ENCODE results near the gene METRNL.
A peak's percentile ranks its signal among the peaks of the same experiment; 100 is the strongest.
"Not testable (repeated sequence)": the region's sequence is repeated elsewhere in the genome, so short reads cannot be mapped to it uniquely, and the experiment has no call there.

The METRNL gene, protein sequence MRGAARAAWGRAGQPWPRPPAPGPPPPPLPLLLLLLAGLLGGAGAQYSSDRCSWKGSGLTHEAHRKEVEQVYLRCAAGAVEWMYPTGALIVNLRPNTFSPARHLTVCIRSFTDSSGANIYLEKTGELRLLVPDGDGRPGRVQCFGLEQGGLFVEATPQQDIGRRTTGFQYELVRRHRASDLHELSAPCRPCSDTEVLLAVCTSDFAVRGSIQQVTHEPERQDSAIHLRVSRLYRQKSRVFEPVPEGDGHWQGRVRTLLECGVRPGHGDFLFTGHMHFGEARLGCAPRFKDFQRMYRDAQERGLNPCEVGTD

DNA sequence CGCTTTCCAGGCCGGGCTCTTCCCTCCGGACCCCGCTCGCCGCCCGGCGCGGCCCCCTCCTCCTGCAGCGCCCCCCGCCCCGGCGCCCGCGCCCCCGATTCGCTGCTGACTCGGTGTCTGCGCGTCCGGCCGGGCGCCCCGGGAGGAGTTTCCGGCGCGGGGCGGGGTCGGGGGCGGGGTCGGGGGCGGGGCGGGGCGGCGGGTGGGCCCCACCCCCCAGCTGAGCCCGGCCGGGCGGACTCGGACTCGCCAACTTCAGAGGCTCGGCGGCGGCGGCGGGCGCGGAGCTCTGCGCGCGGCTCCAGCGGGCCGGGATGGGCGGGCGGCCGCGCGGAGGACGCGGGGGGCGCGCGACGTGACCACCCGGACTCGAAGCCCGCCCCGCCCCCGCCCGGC, at the start of gene METRNL:
TSS of gene METRNL (plus strand) at position 258 of the 396 bp plus-strand sequence. CDS start 207 bp downstream, outside the sequence.
- no peak for DNase-seq

DNA sequence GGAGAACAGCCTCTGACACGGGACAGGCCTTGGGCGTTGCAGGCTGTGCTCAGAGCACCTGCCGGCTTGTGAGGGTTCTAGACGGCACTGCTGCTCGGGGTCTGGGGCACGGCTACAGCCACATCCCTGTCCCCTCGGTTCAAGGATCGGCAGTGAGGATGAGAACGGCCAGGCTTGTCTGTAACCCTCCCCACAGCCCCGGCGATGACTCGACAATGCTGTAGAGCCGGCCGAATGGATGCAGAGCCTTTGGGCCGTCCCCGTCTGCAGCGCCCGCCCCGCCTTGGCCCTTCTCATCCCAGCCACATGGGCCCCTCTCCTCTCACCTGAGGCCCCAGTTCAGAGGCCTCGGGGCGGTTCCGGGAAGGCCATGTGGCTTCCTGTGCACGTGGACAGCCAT, 49.0 kb upstream of the METRNL start:
- no peak for DNase-seq

DNA sequence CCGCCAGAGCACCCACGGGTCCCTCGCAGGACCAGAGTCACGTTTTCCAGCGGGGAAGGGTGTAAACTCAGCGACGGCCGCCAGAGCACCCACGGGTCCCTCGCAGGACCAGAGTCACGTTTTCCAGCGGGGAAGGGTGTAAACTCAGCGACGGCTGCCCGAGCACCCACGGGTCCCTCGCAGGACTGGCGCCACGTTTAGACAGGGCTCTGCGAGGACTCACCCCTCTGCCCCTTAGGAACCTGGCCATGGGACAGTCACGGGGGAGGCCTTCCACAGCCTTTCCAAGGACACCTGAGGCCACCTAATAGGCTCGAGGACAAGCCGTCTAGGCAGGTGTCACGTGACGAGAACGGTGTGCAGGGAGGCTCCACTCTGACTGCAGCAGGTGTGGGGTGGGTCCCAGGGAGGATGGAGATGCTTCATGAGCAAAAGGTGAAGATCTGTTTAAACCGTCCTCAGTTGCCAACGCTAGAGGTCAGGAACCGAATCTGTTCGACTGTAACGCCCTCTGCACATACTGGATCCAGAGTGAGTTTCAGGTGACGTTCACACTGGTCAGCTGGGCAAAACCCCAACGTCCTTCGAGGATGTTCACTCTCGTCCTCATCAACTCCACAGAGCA, 48.0 kb upstream of the METRNL start:
- DNase-seq = no peak

DNA sequence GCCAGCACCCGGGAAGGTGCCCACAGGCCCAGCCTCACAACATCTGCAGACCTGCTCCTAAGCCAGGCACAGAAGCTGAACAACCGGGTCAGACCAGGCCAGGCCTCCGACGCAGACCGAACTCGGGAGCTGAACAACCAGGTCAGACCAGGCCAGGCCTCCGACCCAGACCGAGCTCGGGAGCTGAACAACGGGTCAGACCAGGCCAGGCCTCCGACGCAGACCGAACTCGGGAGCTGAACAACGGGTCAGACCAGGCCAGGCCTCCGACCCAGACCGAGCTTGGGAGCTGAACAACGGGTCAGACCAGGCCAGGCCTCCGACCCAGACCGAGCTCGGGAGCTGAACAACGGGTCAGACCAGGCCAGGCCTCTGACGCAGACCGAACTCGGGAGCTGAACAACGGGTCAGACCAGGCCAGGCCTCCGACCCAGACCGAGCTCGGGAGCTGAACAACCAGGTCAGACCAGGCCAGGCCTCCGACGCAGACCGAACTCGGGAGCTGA, 47.4 kb upstream of the METRNL start:
- DNase-seq = not testable (repeated sequence)

DNA sequence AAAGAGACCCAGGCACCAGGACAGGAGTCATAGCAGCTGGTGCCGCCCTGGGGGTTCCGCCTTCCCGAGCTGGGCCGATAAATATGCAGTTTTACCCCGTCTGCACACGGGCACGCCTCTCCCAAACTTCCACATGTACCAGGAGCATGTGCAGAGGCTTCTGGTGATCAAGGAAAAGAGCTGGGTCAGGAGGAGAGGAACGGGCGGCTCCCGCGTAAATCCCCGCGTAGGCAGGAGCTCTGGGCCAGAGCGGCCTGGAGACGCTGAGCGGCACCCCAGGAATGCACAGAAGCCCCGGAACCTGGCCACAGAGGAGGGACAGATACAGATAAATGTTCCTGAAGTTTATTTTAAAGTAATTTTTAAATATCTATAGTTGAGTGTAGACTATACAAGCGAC, 46.6 kb upstream of the METRNL start:
- DNase-seq = no peak

DNA sequence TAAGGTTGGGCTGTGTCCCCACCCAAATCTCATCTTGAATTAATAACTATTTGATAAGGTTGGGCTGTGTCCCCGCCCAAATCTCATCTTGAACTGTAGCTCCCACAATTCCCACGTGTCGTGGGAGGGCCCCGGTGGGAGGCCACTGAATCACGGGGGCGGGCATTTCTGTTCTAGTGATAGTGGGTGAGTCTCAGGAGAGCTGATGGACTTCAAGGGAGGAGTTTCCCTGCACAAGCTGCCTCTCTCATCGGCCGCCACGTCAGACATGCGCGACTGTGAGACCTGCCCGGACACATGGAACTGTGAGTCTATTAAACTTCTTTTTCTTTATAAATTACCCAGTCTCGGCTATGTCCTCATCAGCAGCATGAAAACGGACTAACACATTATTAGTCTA, 44.9 kb upstream of the METRNL start:
- DNase-seq = no peak

DNA sequence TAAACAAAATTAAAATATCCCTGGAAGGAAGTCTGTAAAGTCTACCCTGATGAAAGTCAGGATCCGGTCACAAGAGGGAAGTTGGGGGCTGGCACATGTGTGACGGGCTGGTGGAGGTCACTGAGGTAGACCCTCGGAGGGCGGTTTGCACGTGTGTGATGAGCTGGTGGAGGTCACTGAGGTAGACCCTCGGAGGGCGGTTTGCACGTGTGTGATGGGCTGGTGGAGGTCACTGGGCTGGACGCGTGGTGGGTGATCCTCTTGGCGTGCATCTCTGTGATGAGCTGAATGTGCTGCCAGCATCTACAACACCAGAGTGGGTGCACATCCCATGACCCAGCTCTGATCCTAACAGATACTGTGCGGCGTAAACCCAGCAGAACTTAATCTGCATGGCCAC, 43.7 kb upstream of the METRNL start:
- DNase-seq = no peak

DNA sequence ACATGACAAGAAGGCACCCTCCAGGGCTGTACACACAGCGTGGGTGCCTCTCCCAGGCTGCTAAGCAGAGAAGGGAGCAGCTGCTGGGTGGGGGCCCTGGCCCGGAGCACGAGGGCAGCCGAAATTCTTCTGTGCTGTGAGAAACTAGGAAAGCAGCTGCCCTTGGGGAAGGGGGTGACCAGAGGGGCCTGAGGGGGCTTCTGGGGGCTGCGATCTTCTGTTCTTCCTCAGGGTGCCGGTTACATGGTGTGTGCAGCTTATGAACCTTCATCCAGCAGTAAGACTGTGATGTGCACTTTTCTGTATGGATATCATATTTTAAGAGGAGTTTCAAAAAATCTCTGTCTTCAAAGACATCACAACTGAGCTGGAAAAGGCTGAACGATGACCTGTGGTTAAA, 43.2 kb upstream of the METRNL start:
- no peak for DNase-seq

DNA sequence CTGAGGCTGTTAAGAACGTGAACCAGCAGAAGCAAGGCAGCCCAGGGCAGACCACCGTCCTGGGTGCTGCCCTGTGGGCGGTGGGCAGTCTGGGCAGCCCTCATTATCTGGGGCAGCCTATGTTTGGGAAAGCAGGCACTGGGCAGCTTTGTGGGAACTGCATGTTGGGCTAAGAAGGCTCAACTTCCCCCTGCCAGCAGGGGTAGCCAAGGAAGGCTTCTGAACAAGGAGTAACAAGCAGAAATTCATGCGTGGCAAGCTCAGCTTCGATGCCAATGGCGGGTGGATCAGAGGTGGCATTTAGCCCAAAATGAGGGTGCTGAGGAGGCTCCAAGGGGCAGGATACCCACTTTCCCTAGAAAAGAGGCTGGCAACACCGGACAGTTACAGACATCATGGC, 42.7 kb upstream of the METRNL start:
- DNase-seq = no peak

DNA sequence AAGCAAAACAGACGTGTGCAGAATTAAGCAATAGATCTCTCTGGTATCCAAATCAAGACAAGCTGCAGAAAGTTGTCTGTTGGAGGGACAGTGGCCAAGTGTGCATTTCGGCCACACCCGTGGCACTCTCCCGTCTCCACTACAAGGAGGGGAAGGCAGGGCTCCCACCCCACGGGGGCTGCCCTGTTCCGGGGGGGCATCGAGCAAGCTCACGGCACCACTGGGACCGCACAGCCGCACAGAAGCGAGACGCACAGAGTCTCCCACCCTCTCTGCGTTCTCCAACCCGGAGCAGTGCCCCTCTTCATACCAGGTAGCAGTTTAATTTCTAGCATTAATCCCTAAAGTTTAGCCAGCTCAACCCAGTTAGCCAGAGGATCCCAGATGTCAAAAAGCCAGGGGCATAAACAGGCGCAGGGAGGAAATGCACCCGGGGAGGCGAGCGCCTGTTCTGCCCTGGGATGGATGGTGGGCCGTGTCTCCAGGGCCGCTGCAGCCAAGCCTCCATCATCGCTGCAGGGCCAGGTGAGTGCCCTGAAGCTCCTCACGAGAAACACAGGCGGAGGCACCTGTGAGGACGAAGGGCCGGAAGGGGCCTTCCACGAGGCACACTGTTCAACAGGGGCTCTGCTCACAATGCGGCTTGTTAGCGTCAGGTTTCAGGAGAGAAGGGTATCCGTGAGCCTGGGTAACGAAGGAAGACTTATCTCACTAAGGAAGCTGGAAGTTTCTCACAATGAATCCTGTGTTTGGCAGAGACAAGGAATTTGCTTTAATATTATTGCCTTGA, 42.1 kb upstream of the METRNL start:
- DNase-seq = no peak

DNA sequence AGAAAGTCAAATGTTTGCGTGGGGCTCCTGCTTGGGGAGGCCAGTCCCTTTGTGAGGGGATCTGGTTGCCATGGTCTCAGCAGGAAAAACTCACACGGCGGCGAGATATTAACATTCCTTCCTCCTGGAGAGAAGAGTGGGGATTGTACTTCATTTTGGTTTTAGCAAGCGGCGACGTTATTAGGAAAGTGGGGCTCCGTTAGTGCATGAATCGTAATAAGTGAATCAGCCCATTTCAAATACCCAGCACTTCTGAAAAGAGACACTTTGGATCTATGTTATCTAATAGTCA, 41.6 kb upstream of the METRNL start:
- DNase-seq = no peak

DNA sequence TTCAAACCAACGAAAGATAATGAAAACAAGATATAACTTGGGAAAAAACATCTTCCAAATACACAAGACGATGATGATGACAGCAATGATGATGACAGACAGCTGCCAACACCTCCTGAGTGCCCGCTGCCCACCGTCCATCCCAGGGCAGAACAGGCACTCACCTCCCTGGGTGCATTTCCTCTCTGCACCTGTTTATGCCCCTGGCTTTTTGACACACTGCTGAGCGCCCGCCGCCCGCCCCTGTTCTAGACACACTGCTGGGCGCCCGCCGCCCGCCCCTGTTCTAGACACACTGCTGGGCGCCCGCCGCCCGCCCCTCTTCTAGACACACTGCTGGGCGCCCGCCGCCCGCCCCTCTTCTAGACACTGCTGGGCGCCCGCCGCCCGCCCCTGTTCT, 40.4 kb upstream of the METRNL start:
- DNase-seq = not testable (repeated sequence)

DNA sequence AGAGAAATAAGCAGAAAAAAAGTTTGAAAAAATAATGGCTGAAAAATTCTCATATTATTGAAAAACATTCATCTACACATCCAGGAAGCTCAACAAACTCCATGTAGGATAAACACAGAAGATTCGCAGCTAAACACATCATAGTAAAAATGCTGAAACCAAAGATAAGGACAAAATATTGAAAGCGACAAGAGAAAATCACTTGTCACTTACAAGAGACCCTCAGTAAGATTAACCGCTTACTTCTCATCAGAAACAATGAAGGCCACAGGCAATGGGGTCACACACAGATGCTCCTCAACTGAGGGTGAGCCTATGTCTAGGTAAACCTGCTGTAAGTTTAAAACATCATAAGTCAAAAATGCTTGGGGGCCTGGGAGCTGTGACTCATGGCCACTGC, 38.1 kb upstream of the METRNL start:
- no peak for DNase-seq

DNA sequence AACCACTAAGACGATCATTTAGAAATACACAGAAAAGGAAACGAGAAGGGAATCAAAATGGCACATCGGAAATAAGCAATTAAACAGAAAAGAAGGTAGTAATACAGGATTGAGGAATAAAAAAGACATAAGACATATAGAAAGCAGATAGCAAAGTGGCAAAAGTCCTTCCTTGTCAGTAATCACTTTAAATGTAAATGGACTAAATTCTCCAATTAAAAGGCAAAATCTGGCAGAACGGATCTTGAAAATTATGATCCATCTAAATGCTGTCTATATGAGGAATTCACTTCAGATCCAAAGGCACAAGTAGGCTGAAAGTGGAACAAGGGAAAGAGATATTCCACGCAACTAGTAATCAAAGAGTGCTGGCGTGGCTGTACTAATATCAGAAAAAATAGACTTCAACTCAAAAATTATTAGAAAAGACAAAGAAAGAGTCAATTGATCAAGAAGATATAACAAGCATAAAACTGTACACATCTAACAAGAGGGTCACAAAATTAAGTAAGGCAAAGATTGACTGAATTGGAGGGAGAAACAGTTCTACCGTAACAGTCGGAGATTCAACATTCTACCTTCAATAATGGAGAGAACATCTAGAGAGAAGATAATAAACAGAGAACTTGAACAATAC, 36.8 kb upstream of the METRNL start:
- no peak for DNase-seq

DNA sequence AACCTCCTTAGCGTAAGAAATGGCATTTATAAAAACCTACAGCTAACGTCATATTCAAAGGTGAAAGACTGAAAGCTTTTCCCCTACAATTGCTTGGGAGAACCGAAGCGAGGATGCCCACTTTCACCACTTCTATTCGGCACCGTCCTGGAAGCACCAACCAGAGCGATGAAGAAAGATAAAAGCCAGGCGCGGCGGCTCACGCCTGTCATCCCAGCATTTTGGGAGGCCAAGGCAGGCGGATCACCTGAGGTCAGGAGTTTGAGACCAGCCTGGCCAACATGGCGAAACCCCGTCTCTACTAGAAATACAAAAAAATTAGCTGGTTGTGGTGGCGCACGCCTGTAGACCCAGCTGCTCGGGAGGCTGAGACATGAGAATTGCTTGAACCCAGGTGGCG, 34.9 kb upstream of the METRNL start:
- DNase-seq = not testable (repeated sequence)

DNA sequence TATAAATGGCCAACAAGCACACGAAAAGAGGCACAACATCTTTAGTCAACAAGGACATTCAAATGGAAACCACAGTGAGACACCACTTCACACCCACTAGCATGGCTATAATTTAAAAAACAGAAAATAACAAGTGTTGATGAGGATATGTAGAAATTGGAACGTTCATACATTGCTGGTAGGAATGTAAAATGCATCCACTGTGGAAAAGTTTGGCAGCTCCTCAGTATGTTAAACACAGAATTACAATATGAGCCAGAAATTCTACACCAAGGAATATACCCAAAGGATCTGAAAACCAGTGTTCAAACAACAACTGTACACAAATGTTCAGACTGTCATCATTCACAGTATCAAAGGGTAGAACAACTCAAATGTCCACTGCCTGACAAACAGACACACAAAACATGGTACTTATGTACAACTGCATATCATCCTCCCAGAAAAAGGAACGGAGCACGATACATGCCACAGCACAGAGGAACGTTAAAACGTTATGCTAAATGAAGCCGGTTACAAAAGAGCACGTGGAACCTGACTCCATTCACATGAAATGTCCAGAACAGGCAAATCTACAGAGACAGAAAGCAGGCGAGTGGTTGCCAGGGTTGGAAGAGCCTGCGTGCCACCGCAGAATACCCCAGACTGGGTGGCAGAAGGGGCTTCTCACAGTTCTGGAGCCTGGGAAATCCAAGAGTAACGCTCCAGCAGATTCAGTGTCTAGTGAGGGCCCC, 32.8 kb upstream of the METRNL start:
- DNase-seq = no peak

DNA sequence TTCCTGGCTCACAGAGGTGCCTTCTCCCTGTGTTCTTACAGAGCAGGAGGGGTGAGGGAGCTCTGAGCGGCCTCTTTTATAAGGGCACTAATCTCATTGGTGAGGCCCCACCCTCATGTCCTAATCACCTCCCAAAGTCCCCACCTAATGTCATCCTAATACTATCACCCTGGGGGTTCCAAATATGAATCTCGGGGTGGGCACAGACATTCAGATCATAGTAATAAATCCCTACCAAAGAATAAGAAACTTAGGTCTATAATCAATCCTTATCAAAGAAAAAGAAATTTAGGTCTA, 32.3 kb upstream of the METRNL start:
- no peak for DNase-seq

DNA sequence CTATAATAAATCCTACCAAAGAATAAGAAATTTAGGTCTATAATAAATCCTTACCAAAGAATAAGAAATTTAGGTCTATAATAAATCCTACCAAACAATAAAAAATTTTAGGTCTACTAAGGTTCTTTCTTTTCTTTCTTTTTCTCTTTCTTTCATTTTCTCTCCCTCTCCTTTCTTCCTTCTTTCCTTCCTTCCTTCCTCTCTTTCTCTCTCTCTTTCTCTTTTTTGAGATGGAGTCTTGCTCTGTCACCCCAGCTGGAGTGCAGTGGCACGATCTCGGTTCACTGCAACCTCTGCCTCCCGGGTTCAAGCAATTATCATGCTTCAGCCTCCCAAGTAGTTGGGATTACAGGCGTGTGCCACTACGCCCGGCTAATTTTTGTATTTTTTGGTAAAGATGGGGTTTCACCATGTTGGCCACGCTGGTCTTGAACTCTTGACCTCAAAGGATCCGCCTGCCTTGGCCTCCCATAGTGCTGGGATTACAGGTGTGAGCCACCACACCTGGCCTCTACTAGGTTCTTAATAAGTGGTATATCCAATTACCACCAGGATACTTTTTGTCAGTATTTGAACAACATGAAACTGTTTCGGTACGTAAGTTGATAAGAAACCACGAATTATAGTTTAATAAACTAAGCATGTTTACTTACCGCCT, 31.5 kb upstream of the METRNL start:
- DNase-seq = not testable (repeated sequence)

DNA sequence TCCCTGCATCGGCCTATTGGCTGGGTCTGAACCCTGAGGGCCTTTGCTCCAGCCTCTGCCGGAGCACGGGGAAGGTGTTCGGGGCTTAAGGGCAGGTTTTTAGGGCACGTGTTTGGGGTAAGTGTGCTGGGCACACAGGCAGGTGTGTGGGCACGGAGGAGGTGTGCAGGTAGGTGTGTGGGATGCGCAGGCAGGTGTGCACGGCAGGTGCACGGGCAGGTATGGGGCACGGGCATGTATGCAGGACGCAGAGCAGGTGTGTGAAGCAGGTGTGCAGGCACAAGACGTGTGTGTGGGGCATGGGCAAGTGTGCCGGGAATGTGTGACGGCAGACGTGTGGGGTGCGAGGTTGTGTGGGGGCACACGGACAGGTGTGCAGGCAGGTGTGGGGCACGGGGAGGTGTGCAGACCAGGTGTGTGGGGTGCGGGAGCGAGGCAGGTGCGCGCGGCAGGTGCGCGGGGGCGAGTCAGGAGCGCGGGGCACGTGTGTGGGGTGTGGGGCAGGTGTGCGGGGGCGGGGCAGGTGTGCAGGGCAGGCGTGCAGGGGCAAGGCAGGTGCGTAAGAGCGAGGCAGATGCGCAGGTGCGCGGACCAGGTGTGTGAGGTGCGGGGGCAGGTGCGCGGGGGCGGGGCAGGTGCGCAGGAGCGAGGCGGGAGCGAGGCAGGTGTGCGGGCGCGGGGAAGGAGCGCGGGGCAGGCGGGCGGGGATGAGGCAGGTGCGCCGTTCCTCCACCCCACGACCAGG, 28.6 kb upstream of the METRNL start:
- DNase-seq = no peak

DNA sequence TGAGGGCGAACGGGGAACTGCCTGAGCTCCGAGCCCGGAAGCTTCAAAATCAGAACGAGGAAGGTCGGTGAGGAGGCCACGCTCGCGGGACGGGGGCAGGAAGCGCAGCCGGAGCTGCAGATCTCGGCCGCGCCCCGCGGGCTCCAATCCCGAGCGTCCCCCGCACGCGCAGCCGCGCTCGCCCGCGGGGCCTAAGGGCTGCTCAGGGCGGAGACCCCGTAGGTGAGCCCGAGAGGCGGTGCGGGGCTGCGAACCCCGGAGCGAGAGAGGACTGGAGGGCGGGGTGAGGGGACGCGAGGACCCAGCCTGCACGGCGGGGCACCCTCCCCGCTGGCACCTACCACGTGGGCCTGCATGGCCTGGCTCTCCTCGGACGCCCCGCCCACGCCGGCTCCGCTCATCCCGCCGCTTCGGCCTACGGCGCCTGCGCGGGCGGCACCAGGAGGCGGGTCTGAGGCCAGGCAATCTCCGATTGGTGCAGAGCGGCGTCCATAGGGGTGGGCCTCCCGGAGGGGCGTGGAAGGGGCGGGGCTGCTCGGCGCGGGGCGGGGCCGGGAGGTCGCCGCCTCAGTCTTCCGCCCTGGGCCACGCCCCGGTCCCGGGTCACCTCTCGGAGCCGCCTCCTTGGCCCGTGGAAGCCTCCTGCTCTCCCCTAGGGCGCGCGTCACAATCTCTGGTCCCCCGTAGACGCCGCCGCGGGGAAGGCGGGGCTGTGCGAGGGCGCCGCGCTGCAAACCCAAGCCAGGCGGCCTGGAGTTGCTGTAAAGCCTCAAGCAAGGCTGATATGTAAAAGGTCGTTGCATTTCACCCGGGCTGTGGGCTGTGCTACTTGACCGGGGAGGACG, 27.8 kb upstream of the METRNL start:
- peak; percentile 78 to 86 for DNase-seq

DNA sequence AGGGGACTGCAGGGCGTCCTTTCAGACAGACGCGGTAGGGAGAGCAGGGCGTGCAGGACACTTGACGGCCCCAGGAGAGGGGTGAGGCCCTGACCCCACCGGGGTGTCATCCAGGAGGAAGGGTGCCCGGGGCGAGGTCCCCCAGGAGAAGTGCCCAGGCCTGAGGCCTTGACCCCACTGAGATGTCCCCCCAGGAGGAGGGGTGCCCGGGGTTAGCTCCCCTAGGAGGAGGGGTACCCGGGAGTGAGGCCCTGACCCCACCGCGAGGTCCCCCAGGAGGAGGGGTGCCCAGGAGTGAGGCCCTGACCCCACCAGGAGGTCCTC, 27.2 kb upstream of the METRNL start:
- DNase-seq = no peak
